GM18519 (cell line): Measurements from ENCODE around the gene LDHD.
A peak's percentile ranks its signal among the peaks of the same experiment; 100 is the strongest.

Source experiments
- ATAC-seq: cut with Tn5 transposase; IDR thresholded peaks from one replicate; pipeline ENCODE4 v1.9.1; 2021; ENCODE audit warnings: mild to moderate bottlenecking, moderate library complexity; ENCODE audit not compliant: unreplicated experiment, low FRiP score

LDHD gene

DNA sequence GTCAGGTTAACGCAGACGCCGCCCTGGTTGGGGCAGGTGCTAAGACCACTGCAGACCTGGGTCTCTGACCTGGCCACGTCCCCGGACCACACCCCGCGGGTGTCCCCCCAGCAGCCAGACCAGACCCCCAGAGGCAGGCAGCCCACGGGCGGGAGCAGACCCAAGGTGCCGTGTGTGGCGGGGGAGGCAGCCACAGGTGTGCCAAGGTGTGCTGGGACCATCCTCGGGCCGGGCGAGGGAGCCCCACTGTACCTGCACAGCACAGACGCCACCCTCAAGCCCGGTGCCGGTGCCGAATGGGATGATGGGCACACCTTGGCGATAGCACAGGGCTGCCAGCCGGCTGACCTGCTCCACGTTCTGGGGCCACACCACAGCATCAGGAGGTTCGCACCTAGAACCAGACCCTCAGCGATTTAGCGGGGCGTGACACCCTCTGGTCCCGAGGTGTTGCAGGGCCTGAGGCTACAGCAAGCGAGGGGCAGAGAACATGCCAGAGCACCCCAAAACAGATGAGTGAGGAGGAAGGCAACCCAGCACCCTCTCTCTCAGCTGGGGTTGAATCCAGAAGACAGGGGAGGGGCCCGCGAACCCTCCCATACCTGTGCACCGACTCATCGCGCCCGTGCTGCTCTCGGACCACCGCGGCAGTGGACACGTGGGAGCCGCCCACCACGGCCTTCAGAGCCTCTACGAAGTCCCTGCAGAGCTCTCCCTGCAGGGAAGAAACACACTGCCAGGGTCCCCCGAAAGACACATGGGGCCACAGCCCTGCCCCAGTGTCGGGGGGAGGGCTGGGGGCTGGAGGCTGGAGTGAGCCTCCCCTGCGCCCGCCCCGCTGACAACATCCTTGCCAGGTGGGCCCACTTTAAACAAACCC lies 1.4 kb downstream of the LDHD start:
- no peak for ATAC-seq

DNA sequence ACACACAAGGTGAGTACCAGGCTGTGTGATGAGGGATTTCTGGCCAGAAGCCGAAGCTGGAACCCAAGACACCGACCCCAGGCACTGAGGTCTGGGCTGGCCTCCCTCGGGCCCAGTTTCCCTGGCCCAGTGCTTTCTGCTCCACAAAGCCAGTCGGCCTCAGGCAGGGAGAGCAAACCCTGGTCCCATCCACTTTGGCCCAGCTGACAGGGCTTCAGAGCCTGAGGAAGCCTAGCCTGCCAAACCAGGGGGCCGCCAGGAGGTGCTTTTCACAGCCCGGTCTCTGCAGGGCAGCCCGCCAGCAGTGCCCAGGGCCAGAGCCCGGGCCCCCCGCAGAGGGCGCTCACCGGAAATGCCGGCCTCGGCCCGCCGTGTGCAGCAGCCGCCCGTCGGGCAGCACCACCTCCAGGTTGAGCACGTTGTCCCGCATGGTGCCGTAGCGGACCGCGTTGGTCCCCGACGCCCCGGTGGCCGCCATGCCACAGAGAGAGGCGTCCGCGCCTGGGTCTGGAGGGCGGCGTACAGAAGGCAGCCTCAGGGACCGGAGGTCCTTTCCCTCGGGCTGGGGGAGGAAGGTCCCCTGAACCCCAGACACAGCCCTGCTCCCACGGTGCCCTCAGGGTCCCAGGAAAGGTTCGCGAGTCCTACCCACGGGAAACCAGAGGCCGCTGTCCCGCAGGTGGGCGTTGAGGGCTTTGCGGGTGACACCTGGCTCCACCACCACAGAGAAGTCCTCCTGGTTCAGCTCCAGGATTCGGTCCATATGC lies 2.2 kb downstream of the LDHD start:
- no peak for ATAC-seq

DNA sequence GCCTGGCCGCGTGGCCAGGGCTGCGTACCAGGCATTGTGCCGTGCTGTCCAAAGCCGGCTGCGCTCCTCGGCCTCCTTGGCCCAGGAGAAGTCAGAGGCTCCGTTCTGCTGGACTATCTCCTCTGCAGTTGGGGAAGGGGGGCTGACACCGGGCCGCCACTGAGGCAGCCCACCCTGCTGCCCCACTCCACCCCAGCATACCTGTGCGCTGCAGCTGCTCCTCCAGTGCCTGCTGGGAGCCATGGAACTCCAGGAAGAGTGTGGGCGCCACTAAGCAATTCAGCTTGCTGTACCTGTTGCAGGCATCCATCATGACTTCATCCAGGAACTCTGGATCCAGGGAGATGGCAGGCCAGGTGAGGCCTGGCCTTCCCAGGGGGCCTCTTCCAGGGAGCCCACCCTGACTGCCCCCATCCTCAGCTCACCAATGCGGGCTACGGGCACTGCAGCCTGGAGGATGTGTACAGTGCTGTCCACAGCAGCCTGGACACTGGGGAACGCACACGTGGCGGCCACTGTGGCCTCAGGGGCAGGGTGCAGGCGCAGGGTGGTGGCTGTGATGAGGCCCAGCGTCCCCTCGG lies 2.9 kb downstream of the LDHD start:
- no peak for ATAC-seq

DNA sequence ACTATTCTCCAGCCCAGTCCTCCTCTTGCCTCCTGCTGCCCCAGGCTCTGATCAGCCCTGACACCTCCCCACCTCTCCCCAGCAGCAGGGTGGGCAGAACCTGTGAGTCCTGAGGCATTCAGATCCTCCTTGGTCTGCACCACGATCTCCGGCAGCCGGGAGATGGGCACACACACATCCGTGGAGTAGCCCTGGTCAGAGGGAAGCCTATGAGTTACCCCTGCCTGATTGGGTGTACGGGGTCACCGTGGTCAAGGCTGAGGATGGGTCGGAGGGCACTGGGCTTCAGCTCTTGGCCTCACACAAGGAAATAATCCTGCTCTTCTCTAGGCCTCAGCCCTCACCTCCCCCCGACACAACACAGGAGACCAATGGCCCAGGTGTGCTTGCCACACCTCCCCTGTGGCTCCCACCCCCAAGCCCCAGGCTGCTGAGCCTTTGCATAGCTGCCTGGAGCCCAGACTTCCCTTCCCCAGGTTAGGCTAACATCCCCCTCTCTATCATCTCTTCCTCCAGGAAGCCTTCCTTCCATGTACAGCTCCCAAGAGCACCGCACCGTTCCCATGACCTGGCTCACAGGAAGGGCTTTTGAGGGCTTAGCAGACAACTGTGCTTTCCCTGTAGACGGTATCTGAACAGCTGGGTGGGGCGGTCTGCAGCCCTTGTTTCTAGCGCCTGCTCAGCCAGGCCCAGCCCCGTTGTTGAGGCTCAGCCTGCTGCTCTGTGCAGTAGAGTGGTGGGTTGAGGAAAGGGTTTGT lies 3.7 kb downstream of the LDHD start:
- no peak for ATAC-seq

DNA sequence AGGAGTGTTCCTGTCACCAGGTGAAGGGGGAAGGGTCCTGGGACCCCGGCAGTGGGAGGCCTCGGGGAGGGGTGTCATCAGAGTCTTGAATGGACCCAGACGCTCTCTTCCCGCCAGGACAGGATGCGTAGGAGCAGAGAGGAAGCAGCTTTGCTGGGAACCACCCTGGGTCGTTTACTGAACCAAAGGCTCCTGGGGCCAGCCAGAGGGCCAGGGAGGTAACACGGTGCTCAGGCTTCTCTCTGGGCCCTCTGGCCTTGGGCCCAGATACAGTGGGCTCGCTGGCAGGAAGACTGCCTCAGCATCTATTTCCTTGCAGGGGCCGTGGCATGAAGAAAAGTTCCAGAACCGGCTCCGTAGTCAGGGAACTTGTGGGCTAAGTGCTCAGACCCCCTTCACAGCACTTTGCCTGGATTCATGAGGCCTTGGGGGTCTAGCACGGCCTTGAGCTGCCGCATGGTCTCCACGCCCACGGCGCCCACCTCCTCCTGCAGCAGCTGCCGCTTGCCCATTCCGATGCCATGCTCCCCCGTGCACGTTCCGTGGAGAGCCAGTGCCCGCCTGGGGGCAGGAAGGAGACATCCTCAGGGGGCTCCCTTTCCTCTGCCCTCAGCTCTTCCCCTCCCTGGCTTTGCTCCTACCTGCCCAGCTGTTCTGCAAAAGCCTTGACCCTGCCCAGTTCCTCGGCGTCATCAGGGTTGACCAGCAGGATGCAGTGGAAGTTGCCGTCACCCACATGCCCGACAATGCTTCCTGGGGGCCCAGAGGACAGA lies 4.4 kb downstream of the LDHD start:
- ATAC-seq, result no peak

DNA sequence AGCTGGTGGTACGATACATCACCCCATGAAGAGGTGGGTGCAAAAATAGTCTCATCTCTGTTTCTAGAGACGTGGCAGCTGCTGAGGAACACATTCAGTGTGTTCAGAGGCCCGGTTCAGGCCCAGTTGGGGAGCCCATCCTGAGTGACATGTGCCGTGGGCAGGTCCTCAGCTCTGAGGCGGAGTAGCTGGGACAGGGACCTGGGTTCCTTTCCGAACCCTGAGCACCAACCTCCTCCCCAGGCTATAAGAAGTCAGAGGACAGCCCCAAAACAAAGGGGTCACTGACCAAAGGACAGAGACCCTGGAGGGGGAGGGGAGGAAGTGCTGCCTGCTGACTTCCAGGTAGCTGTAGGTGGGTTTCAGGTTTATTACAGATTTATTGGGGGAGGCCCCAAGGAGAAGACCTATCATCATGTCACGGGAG lies 5.1 kb downstream of the LDHD start:
- peak; percentile 17 for ATAC-seq

DNA sequence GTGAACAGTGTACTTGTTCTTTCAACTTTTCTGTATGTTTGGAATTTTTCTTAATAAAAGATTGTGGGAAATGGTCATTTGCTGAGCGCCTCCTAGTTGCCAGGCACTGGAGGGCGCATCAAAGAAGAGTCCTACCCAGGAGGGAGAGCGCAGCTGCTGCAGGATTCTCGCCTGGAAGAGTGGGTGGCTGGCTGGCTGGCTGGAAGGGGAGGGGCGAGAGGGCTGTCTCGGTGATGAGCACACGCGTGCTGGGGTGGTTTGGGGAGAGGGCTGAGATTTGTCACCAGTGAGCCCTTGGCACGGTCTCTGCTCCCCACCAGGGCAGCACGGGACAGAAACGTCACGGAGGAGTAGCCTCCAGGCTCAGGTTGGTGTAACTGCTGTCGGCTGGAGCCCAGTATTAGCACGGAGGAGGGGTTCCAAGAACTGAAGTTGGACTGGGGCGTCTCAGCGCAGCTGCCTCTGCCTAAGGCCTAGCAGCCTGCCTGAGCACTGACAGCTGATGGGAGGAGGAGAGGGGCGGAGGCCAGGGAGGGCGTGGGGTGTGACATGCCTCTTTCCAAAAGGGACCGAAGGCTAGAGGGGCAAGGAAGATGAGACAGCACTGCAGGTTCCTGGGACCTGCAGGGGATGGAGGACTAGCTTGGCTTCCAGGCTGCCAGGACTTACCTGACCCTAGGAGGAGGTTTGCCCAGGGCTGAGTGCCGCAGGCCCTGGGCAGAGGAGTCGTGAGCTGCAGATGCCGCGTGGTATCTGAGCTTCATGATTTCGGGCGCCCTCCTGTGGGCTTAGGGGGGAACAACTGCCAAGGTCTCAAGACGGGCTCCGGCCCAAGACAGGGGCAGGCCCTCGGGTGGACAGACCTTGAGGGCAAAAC lies 5.7 kb downstream of the LDHD start:
- peak; percentile 51 for ATAC-seq

DNA sequence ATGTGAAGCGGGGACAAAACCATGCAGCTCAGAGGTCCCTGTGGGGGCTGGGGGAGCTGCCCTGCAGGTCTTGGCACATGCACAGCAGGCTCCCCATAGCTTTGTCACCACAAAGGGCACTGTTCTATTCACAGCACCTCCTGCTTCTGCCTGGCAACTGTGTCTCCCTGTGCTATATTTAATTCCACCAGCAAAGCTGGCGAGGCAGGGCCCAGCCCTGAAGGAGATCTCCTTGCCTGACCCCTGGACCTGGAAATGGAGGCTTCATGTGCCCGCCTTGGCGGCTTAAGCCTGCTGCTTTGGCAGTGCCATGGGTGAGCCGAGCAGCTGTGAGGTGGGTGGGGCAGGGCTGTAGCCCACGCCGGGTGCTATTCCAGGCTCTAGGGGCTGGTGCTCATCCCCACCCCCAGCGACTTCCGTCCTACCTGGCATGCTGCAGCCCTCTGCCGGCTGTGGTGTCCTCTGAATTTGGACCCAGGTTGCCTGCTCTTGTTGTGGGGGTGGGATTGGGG lies 6.8 kb downstream of the LDHD start:
- ATAC-seq, result no peak

DNA sequence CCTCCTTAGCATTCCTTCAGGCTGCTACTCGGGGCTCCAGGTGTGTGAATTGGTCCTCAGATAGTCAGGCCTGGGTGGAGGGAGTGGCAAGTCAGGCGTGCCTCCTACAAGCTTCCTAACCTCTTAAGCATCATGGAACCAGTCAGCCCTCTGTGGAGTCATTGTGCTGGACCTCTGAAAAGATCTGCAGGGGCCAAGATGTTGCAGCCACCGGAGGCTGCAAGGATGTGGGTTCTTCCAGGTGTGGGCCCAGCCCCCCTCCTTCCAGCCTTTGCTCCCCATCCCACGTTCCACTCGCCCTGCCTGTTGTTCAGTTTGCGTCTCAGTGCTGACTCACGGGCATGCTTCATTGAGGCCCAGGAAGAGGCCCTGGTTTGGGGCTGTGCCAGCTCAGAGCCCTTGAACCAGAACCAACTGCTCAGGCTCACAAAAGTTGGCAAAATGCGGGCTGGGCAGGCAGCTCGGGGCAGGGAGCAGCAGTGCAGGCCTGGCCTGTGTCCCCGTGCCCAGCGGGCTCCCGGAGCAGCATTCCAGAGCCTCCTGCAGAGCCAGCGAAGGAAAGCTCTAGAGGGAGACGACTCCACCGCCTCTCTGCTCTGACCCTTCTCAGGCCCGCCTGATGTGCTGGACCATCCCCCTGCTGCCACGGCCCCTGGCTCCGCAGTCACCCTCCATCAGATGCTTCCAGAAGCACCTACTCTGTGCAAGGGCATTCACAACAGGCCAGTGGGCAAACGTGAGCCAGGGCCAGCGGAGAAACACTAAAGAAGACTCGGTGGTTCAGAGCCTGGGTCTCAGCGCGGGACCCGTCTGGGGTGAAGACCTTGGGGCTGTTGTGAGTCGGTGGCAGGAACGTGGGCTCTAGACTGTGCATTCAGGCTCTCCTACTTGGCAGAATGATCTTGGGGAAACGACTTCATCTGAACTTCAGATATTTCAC lies 7.5 kb downstream of the LDHD start:
- no peak for ATAC-seq

DNA sequence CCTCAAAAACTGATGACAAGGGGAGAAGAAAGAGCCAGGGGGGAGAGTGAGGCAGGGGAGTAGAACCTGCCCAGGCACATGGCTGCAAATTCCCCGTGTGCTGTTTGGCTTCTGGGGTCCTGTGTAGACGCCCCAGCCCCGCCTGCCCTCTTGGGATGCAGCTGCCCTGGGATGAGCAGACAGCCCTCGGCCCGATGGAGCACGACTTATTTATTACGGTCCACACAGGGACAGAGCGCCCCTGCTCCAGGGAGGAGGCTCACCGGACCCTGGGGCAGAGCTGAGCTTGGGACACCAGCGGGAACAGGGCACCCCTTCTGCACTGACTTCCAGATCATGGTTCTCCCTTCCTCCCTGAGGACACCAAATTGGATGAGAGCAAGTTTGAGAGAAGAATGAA lies 9.1 kb downstream of the LDHD start:
- no peak for ATAC-seq

DNA sequence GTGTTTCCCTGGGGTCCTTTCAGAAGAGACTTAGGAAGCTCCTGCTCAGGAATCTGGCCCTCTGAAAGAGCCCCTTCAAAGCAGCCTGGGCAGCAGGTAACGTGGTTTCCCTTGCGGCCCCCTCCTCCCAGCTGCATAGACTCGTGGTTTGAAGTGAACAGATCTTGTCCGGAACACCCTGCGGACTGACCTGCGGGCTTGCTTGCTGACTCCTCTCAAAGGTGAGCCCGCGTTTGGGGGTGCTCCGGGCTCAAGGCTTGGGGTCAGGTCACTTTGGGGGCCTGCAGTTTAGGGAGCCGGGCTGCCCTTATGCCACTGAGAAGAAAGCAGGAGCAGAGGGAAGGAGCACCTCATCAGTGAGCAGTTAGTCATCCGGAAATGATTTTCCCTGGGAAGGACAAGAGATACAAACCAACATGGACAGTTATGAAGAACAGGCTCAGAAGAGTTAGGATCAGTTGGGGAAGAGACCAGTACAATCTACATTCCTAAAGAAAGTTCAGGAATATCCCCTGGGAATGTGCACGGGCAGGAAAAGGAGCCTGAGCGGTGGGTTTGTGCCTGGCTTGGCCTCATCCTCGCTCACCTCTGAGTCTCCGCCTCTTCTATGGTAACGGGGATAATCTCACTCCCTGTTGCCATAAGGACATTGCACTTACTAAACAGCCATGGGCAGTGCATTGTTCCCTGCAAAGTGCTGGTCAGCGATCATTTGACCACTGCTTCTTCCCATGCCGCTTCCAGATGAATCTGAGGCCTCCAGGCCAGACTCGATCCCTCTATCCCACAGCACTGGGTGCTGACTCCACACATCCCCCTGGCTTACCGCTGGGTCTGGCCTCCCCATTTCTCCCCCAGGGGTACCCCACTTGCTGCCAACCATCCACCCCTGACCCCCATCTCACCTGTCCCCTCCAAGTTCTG lies 10.0 kb downstream of the LDHD start:
- no peak for ATAC-seq

DNA sequence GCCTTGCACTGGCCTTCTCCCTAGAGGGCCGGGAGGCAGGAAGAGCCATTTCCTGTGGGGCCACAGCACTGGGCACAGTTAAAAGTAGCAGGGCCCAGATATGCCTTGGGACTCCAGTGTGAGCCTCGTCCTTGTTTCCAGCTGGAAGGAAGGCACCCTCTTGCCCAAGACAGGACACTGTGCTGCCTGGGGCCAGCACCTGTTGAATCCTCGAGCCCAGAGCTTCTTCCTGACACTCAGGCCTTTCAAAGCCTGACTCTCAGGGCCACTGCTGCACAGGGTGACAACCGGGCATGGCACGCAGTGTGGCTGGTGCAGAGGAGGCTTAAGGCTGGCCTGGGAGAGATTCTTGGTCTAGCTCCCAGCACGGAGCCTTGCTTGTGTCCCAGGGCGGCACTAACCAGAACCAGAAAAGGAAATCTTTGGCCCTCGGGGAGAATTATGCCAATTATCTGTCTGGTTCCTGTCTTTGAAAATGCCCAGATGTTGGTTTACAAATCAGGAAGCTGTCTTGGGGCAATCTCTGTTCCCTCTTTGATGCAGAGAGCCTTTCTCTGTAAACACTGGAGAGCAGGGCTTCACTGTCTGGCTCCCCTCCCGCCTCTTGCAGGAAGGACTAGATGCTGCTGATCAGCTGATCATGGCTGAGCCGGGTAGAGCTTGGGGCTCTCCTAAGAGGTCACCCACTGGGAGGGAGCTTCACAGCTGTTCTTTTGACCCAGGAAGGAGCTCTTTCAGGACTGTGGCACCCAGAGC lies 11.1 kb downstream of the LDHD start:
- no peak for ATAC-seq

DNA sequence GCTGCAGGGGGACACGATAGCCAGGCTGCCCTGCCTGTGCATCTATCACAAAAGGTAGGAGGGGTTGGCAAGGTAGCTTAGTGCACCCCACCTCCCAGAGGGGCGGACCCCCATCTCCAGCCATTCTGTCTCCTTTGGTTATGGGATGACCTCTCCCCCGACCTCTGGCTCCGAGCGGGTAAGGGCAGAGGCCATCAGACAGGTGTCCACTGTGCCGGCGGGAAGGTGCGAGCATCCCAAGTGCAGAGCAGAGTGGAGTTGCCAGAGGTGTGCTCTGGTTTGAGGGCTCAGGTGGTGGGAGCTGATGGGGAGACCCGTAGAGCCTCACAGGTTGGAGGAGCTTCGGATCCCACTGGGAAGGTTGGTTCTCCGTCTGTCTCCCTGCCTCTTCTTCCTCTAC lies 11.7 kb downstream of the LDHD start:
- ATAC-seq, result no peak

DNA sequence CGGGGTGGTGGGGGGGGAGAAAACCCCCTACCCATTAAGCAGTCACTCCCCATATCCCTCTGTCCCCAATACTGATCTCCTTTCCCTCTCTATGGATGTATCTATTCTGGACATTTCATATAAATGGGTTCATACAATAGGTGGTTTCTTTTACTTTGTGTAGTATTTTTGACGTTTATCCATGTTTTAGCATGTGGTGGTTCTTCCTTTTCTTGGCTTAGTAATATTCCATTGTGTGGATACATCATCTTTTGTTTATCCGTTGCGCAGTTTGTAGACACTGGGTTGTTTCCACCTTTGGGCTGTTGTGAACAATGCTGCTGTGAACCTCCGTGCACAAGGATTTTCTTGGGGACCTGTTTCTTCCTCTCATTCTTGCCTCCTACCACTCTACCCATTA lies 12.6 kb downstream of the LDHD start:
- no peak for ATAC-seq

DNA sequence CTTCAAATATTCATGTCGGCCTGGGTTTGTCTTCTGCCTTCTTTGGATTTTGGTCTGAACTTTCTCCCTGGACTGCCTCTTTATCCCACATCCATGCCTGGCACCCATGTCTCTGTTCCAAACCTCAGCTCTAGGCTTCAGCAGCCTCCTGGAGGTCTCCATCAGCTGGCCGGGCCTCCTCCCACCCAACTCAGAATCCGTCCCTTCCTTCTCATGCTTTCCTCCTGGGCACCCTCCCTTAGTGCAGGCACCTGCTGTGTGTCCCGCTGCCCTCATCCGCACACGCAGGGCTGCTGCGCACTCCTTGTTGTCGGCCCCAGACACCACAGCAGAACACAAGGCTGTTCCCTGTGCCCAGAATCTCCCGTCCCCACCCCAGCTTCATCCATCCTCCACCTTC lies 14.0 kb downstream of the LDHD start:
- no peak for ATAC-seq

DNA sequence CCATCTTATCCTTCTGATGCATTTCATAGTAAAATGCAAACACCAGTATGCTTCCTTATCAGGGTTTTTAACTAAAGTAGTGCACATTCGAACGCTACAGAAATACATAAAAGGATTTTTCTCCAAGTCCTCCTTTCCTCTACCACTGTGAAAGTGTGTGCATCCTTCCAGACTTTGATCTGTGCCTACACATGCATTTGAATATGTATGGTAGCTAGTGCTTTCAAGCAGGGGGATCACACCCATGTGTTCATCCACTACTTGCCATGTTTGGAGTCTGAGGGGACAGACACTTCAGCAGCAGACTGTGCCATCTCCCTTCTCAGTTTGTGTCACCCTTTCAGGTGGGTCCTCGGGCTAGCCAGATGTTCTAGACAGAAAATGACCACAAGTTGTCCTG lies 14.9 kb downstream of the LDHD start:
- no peak for ATAC-seq
